Measurements from ENCODE around the gene ZBTB16.

DNA sequence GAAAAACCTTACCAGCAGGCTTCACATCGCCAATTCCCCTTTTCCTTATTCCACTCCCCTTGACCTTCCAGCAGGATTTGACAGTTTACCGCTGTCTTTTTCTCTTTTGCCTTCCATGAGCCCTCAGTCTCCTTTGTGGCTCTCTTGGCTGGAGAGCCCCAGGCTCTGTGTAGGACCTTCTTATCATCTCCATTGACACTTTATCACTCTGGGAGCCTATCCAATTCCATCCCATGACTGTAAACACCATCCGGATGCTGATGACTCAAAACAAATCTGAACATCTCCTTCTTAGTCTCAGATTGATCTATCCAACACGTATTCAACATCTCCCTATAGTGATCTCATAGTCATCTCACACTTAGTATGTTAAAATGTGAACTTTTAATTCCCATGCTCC, 48.6 kb upstream of the ZBTB16 start:
- TF ChIP-seq, protein P1, sequence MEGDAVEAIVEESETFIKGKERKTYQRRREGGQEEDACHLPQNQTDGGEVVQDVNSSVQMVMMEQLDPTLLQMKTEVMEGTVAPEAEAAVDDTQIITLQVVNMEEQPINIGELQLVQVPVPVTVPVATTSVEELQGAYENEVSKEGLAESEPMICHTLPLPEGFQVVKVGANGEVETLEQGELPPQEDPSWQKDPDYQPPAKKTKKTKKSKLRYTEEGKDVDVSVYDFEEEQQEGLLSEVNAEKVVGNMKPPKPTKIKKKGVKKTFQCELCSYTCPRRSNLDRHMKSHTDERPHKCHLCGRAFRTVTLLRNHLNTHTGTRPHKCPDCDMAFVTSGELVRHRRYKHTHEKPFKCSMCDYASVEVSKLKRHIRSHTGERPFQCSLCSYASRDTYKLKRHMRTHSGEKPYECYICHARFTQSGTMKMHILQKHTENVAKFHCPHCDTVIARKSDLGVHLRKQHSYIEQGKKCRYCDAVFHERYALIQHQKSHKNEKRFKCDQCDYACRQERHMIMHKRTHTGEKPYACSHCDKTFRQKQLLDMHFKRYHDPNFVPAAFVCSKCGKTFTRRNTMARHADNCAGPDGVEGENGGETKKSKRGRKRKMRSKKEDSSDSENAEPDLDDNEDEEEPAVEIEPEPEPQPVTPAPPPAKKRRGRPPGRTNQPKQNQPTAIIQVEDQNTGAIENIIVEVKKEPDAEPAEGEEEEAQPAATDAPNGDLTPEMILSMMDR (IDR thresholded peaks at IDR 0.05) = no peak
- TF ChIP-seq POLR2AphosphoS5 (IDR thresholded peaks at IDR 0.05; ENCODE audit: low read depth, low read length) = no peak

All from Panc1 (cell line).